Measurements from ENCODE around the gene PPIL6. TPM values are rescaled to one million over a fixed set of nuclear protein-coding genes. Genes with fewer than 3 reads are reported as not detected.
A peak's percentile ranks its signal among the peaks of the same experiment; 100 is the strongest.

Gene PPIL6
- total RNA-seq, 3 donors from 2014 or later = 0.67 to 5.5 (median 2.9) TPM

GRCh38 chr6:109358204-109358603 lies 82.2 kb downstream of the PPIL6 start:
- H3K36me3 ChIP-seq (ENCODE audit: low read depth) = no peaks in the 10 kb centered on the region
- intact Hi-C loops (cut with DNase I, micrococcal nuclease) = no loop called here
- TF ChIP-seq CTCF (IDR thresholded peaks at IDR 0.05) = no peak
- H3K9me3 ChIP-seq = peaks cover 3% of the 10 kb centered on the region
- H3K4me1 ChIP-seq (ENCODE audit: low read depth) = no peaks in the 10 kb centered on the region
- DNase-seq (no peak), ATAC-seq (no peak)
- H3K4me3 ChIP-seq = no peak overlapping the region

- no peak for TF ChIP-seq CTCF (IDR thresholded peaks at IDR 0.05)
- ATAC-seq = no peak
- H3K4me3 ChIP-seq = no peak overlapping the region
- intact Hi-C loops (cut with DNase I, micrococcal nuclease) = no loop called here
- no peak for DNase-seq
- no peaks in the 10 kb centered on the region for H3K36me3 ChIP-seq (ENCODE audit: low read depth)
- peaks cover 3% of the 10 kb centered on the region for H3K9me3 ChIP-seq
- H3K4me1 ChIP-seq (ENCODE audit: low read depth) = peaks cover 13% of the 10 kb centered on the region
Measured at GRCh38 chr6:109356237-109356636, 84.2 kb downstream of the PPIL6 start.

GRCh38 chr6:109351231-109352130 lies 88.9 kb downstream of the PPIL6 start:
- DNase-seq (peak in 1 of 3 donors; percentile 76), ATAC-seq (peak; percentile 56)
- H3K9me3 ChIP-seq = peaks cover 3% of the 10 kb centered on the region
- no peaks in the 10 kb centered on the region for H3K36me3 ChIP-seq (ENCODE audit: low read depth)
- intact Hi-C loops (cut with DNase I, micrococcal nuclease) = no loop called here
- no peak overlapping the region for H3K4me3 ChIP-seq
- TF ChIP-seq CTCF (IDR thresholded peaks at IDR 0.05) = no peak
- H3K4me1 ChIP-seq (ENCODE audit: low read depth) = peaks cover 45% of the 10 kb centered on the region

- intact Hi-C loops (cut with DNase I, micrococcal nuclease) = no loop called here
- DNase-seq (peak; percentile 60 to 83 (median 64)), ATAC-seq (peak; percentile 84)
- H3K4me3 ChIP-seq = no peak overlapping the region
- peaks cover 45% of the 10 kb centered on the region for H3K4me1 ChIP-seq (ENCODE audit: low read depth)
- no peaks in the 10 kb centered on the region for H3K9me3 ChIP-seq
- TF ChIP-seq CTCF (IDR thresholded peaks at IDR 0.05) = no peak
- H3K36me3 ChIP-seq (ENCODE audit: low read depth) = no peaks in the 10 kb centered on the region
Measured at GRCh38 chr6:109349419-109349987, 90.9 kb downstream of the PPIL6 start.

- H3K4me1 ChIP-seq (ENCODE audit: low read depth) = peaks cover 45% of the 10 kb centered on the region
- no peak for TF ChIP-seq CTCF (IDR thresholded peaks at IDR 0.05)
- no peak for ATAC-seq
- no peak overlapping the region for H3K4me3 ChIP-seq
- peak in 1 of 3 donors; percentile 35 for DNase-seq
- H3K36me3 ChIP-seq (ENCODE audit: low read depth) = no peaks in the 10 kb centered on the region
- intact Hi-C loops (cut with DNase I, micrococcal nuclease) = no loop called here
- H3K9me3 ChIP-seq = no peaks in the 10 kb centered on the region
Measured at GRCh38 chr6:109348226-109348625, 92.2 kb downstream of the PPIL6 start.
